Prostate gland (tissue), 2 donors: ENCODE data around the gene TSPAN2.

ENCODE experiments used
- CTCF ChIP-seq, 4 experiments: fragments of 200-600 bp in 2 of 4; fragments of 450-650 bp in 2 of 4; sonication (generic) in 2 of 4; IDR thresholded peaks; 1 replicate in 3 of 4; 2 replicates in 1 of 4; pipeline ENCODE4 v1.5.1; 2016 to 2019; ENCODE audit warnings: antibody characterized with exemption in 4 of 4, mild to moderate bottlenecking in 2 of 4, moderate library complexity in 2 of 4
- POLR2A ChIP-seq: fragments of 450-650 bp; IDR thresholded peaks from one replicate; pipeline ENCODE4 v1.6.1; 2016; ENCODE audit warnings: antibody characterized with exemption, mild to moderate bottlenecking
- POLR2AphosphoS5 ChIP-seq: sonication (generic); formaldehyde crosslinking; IDR thresholded peaks from one replicate; pipeline ENCODE4 v1.6.1; 2017; ENCODE audit warnings: antibody characterized with exemption

GRCh38 chr1:115078708-115079107 lies 10.6 kb downstream of the TSPAN2 start:
- no peak for TF ChIP-seq CTCF (IDR thresholded peaks at IDR 0.05)
- TF ChIP-seq POLR2AphosphoS5, result no peak
- no peak for TF ChIP-seq POLR2A
